ENCODE results near the gene ATP6AP1.
"Not testable (repeated sequence)": the region's sequence is repeated elsewhere in the genome, so short reads cannot be mapped to it uniquely, and the experiment has no call there.

ATP6AP1 gene

DNA sequence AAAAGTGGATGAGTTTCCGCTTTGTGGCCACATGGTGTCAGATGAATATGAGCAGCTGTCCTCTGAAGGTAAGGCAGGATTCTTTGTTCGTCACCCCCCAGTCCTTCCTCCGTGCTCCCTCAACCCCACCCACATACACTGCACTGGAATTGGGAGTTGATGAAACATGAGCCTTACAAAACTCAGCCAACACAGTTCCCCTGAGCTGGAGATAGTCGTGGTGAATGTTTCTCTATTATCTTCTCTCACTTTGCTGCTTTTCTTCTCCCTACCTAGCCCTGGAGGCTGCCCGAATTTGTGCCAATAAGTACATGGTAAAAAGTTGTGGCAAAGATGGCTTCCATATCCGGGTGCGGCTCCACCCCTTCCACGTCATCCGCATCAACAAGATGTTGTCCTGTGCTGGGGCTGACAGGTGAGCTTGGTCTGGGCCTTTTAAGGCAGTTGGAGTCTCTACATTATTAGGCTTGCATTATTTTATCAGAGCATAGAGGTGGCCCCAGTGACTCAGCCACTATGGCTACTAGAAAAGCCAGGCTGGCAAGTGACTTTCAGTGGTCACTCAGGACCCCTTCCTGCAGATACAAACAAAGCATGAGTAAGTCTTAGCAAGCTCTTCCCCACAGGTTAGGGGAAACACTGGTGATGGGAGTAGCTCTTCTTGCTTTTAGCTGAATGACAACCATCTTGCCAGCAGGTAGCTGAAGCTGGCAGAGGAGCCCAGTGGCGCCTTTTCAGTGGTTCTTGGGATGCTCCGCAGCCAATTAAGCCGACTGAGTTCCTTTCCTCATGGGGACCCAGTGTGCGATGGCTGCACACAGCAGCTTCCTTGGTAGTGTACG lies 28.7 kb upstream of the ATP6AP1 start:
- no peak for DNase-seq

DNA sequence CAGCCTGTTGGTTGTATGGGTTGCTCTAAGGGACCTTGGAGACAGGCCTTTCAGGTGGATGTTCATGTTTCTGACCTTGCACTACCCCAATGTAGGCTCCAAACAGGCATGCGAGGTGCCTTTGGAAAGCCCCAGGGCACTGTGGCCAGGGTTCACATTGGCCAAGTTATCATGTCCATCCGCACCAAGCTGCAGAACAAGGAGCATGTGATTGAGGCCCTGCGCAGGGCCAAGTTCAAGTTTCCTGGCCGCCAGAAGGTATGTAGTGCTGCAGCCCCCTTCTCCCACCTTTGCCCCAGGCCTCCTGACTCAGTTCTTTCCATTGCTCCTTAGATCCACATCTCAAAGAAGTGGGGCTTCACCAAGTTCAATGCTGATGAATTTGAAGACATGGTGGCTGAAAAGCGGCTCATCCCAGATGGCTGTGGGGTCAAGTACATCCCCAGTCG lies 28.1 kb upstream of the ATP6AP1 start:
- not testable (repeated sequence) for DNase-seq

GRCh38 chrX:154401045-154401799 lies 27.3 kb upstream of the ATP6AP1 start:
- DNase-seq = no peak

DNA sequence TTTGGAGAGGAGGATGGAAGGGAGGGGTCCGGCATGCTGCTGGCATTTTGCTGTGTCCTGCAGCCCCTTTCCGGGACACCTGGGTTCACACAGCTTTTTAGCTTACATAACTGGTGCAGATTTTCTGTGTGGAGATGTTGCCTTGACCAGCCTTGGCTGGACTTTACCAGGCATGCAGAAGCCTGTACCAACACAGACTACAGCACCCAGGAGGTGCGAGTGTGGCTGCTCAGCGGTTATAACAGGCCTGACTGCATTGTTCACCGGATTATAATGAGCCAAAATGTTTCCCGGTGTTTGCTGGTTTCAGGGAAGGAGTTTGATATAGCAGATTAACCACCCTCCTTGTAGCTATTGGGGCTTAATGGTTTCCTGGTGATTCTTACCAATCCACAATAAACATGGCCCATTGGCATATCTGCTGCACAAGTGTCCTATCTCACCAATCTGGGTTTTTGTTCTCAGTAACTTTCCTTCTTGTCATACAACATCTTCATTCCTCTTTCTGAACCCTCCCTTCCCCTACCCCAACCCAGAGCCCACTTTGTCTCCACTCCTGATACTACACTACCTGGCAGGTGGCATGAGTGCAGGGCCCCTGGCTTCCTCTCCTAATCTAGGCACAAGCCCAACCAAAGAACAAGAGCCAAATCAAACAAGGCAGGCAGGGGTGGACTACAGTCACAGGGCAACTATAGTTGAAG lies 26.4 kb upstream of the ATP6AP1 start:
- no peak for DNase-seq

DNA sequence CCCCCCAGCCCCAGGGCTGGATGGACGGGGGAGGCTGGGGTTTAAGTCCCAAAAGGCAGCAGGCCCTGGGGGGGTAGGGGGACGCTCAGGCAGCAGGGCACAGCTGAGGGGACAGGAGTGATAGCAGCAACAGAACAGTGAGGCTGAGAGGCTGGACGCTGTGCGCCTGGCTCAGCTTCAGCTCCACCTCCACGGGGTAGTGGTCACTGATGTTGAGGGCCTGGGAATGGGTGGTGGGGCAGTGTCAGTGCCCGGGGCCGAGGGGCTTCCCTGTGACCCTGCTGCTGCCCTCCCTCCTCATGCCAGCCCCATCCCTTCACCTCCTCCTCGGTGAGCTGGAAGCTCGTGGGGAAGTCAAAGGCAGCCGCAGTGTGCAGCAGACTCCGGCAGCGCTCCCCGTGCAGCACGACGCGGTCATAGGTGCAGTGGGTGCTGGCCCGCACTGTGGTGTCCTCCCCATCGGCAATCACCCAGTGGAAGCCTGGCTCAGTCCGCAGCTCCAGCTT lies 25.8 kb upstream of the ATP6AP1 start:
- DNase-seq = no peak

DNA sequence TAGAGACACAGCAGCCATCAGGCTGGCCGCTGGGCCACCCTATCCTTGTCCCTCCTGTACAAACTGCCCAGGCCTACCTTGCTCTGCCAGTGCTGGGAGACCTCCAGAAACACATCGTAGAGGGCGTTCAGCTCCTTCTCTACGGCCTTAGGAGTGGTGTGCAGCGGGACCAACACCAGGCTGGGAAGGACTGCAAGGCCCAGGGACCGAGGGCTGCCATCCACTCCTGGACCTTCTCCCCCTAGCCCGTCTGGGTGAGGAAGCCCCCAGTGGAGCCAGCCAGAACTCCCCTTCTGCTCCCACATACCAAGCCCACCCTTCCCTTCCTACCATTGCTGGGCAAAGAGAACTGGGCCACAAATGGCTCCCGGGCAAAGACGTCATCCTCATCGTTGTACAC lies 25.3 kb upstream of the ATP6AP1 start:
- DNase-seq = no peak

DNA sequence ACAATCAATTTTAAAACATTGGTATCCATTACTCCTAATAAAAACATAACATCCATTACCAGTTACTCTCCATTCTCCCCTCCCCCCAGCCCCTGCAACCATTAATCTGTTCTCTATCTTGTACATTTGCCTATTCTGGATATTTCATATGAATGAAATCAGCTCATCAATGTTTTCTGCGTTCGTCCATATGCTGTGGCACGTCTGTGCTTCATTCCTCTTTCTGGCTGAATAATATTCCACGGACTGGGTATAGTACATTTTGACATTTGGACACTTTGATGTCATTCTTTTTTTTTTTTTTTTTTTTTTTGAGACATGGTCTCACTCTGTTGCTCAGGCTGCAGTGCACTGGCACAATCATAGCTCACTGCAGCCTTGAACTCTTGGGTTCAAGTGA lies 24.6 kb upstream of the ATP6AP1 start:
- no peak for DNase-seq

DNA sequence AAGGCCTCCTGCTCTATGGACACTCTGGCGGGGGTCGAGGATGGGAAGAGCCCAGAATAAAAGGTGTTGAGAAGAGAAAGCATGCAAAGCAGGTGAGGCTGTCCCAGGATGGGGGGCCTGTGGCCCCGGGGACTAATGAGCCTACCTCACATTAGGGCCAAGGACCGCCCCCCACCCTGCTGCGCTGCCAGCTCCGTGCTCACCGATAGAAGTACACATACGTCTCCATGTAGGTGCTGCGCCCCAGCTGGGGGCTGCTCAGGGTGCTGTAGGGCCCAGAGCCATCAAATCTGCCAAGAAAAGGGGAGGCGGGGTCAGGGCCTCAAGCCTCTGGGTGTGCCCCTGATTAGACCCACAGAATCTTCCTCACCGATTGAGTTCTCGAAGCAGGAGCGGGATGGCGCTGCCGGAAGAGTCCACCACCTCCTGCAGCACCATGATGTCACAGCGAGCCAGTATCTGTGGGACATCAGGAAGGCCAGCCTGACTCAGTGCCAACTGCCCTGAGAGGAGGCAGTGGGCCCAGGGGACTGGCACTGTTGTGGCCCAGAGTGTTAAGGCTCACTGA lies 23.8 kb upstream of the ATP6AP1 start:
- DNase-seq = no peak

- no peak for DNase-seq
These were observed 19.7 kb upstream of the ATP6AP1 start for GRCh38 chrX:154408659-154409221.

GRCh38 chrX:154409222-154409871 lies 19.1 kb upstream of the ATP6AP1 start, which contains the start of gene DNASE1L1:
TSS of gene DNASE1L1 (minus strand) at chrX:154409254. CDS start at chrX:154405568, 3,686 bp downstream.
- no peak for DNase-seq

GRCh38 chrX:154411981-154412340 lies 16.5 kb upstream of the ATP6AP1 start:
- DNase-seq = peak; percentile 42 to 53

DNA sequence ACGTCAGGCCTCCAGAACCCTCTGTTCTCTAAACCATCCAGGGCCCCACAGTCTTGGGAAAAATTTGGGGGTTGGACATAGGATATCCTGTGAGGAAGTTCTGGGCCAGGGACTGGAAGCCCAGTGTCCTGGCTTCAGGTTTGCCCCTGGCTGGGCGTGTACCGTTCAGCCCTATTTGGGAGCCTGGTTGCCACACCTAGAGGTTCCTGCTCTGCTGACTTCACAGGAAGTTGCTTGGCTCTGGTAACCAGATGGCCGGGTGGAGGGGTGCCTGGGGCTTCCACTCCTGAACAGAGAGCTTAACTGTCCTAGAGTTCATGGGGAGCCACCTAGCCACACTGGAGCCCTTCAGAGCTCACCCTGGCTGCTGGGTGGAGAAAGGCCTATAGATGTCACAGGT lies 16.0 kb upstream of the ATP6AP1 start:
- no peak for DNase-seq

- DNase-seq = no peak
These were observed 15.3 kb upstream of the ATP6AP1 start for GRCh38 chrX:154413142-154413541.

DNA sequence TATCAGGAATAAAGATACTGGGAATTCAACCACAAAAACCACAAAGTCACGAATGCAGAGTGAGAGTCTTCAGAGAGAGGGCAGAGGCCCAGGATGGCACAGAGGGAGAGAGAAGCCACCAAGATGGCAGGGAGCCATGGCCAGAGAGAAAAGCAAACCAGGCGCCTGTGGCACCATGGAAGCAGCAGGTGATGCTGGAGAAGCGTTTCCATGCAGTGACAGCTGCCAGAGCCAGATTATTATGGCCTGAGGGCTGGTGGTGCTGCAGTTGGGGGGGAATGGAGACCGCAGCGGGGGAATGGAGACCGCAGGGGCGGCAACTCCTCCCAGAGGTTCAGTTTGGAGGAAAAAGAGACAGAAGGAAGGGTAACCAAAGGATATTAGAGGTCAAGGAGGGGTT lies 11.3 kb upstream of the ATP6AP1 start:
- no peak for DNase-seq

DNA sequence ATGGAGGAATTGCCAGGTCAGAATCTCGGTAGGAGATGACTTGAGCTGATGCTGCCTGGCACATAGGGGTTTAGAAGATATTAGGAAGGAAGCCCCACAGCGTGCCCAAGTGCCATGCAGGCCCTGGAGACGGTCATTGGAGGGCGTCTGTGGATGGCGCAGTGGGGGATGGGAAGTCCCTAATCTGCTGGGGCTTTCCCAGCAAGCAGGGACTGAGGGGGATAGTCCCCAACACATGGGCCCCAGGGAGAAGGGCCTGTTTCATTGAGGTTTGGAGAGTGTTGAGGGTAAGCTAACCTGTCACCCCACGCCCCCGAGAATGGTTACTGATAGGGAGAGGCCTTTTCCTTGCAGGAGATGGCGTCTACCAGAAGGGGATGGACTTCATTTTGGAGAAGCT lies 9.3 kb upstream of the ATP6AP1 start:
- no peak for DNase-seq

DNA sequence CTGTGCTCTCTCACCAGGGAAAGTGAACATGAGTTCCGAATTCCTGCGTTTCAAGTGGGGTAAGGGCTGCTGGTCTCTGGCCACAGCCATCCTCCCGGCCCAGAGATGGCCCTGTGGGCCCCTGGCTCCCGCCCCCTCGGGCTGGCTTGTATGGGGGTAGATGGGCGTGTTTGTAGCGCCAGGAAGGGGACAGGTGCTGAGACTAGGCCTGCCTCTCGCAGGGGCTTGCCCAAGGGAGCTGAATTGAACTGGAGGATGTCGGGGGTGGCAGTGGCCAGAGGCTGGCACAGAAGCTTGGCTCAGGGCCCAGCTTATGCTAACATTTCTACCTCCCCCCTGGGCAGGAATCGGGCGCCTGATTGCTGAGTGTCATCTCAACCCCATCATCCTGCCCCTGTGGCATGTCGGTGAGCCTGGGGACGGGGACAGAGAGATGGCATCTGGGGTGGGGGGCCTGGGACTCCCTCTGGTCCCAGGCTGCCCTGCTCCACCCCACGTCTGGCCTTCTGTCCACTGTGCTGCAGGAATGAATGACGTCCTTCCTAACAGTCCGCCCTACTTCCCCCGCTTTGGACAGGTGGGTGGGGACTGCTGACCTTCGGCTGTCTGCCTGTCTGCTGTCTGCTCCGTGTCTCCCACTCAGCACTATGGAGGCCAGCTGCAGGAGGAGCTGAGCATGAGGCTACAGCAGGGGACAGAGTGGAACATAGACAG lies 8.6 kb upstream of the ATP6AP1 start:
- DNase-seq = no peak

DNA sequence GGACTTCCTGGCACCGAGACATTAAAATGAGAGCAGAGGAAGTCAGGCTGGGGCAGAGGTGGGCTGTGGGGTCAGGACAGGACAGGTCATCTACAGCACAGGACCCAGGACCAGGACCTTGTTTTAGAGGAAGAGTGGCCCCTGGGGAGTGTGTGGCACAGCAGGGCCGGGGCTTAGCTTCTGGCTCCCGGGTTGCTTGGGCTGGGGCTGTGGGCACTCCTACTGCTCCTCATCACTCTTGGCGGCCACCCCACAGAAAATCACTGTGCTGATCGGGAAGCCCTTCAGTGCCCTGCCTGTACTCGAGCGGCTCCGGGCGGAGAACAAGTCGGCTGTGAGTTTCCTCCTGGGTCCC lies 8.1 kb upstream of the ATP6AP1 start:
- DNase-seq = no peak

GRCh38 chrX:154426916-154427770 lies 1.3 kb upstream of the ATP6AP1 start:
- no peak for DNase-seq

GRCh38 chrX:154429711-154430110 lies 1.2 kb downstream of the ATP6AP1 start:
- no peak for DNase-seq

GRCh38 chrX:154430479-154430878 lies 2.0 kb downstream of the ATP6AP1 start:
- DNase-seq = no peak

DNA sequence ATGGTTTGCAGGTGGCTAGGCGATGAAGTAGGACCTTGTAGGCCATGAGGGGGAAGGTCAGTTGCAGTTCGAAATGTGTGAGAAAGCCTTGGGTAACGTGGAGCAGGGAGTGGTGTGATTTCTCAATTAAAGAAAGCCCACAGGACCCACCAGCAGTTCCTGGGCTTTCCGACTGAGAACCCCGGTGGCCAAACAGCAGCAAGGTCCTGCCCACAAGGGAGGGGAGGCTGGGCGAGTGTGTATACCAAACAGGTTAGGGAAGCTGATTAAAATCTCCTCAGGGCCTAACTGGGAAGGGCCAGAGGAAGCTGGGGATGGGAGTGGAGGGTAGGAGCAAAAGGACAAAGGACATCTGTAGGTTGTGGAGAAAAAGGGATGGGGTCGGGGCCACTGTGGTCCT lies 2.4 kb downstream of the ATP6AP1 start:
- DNase-seq = no peak
